Measurements from ENCODE around the gene MMP27. TPM values are rescaled to one million over a fixed set of nuclear protein-coding genes. Genes with fewer than 3 reads are reported as not detected.

MMP27 gene
- total RNA-seq, 4 donors from 2014 or later: not detected

DNA sequence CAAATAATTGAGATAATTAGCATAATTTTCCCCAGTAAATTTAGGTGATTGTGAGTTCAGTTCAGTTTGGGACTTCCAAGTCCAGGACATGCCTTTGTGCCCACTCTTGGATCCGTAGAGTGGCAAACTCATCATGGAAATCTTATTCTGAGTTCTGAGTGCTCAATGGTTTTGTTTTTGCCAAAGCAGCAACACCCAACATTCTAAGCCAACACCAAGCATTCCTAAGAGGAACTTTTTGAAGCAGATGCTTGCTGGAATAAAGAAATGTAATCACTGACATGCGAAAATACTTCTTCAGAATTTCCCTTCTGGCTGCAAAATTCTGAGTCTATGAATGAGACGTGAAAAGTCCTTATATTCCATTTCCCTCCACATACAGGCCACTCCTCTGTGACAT is 10.4 kb downstream of the MMP27 start:
- ATAC-seq (ENCODE audit: low FRiP score) (no peak), DNase-seq (ENCODE audit: low spot score) (no peak)
- TF ChIP-seq, protein P1, sequence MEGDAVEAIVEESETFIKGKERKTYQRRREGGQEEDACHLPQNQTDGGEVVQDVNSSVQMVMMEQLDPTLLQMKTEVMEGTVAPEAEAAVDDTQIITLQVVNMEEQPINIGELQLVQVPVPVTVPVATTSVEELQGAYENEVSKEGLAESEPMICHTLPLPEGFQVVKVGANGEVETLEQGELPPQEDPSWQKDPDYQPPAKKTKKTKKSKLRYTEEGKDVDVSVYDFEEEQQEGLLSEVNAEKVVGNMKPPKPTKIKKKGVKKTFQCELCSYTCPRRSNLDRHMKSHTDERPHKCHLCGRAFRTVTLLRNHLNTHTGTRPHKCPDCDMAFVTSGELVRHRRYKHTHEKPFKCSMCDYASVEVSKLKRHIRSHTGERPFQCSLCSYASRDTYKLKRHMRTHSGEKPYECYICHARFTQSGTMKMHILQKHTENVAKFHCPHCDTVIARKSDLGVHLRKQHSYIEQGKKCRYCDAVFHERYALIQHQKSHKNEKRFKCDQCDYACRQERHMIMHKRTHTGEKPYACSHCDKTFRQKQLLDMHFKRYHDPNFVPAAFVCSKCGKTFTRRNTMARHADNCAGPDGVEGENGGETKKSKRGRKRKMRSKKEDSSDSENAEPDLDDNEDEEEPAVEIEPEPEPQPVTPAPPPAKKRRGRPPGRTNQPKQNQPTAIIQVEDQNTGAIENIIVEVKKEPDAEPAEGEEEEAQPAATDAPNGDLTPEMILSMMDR (IDR thresholded peaks at IDR 0.05): no peak

DNA sequence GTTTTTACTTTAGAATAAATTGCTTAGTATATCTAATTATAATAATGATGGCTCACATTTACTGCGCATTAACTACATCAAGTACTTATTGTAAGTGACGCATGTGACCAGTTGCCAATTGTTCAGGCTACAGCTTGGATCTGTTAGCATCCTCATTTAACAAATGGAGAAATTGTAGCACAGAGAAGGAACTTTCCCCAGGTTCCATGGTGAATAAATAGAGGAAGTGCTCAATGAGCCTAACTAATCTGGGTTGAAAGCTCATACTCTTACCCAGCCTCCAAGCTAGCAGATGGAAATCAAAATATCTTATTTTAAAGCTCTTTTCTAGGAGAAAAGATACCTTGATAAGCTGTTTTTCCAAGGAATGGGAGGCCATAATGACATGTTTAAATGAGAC is 19.8 kb downstream of the MMP27 start:
- ATAC-seq (ENCODE audit: low FRiP score): no peak
- TF ChIP-seq, protein P1 (IDR thresholded peaks at IDR 0.05): no peak

DNA sequence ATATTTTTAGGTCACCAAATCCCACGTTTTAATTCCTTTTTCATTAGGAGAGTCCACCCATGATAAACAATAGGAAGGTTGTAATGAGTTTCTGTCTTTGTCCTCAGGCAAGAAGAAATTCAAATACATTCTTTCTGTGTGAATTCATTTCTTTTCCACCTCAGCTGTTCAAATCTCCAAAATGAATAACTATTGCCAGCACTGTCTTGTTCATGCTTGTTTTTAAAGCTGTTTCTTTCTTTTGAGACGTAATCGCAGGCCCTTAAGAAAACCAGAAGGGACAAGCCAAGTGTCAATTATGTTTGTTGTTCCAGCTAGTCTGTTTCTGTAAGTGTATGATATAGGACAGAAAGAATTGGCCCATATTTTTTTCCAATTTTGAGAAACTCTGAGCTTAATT is 20.2 kb downstream of the MMP27 start:
- TF ChIP-seq, protein P1 (IDR thresholded peaks at IDR 0.05): no peak
- no peak for DNase-seq (ENCODE audit: low spot score)
- ATAC-seq (ENCODE audit: low FRiP score): no peak

More for the DNA sequence above, 19.8 kb downstream of the MMP27 start:
- no peak for DNase-seq (ENCODE audit: low spot score)

DNA sequence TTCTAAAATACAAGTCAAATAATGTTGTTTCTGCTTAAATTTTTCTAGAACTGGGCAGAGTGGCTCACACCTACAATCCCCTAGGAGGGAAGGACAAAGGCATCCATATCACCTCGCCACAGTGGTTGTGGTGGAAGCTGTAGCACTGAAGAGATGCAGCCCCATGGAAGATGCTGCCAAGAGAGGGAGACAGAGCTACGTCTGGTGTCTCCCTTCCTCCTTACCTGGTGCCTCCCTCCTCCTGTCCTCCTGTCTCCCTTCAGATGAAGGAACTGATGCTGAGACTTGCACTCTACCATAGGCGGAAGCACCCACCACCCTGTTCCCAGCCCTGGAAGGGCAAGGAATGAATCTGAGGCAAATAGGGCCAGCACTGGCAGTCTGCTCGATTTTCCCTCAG is 22.3 kb downstream of the MMP27 start:
- ATAC-seq (ENCODE audit: low FRiP score) (peak; percentile 37), DNase-seq (ENCODE audit: low spot score) (no peak)
- TF ChIP-seq, protein P1 (IDR thresholded peaks at IDR 0.05): no peak

DNA sequence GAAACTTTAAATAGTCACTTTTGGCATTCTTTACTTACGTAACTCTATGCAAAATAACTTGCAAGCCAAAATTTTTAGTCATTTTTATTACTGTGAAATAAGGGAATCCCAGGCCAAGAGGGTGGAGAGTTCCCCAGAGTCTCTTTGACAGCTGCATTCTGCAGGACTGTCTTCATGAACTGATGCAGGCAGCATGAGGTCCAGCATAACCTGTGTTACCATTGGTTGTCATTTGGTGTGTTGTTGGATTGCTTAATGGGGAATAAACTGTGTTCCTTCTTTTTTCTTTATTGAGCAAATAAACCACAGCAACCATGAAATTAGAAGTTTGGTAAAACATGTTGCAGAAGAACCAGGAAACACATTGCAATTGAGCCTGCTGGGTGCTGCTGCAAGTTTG is 24.6 kb downstream of the MMP27 start:
- no peak for DNase-seq (ENCODE audit: low spot score)
- ATAC-seq (ENCODE audit: low FRiP score): no peak

DNA sequence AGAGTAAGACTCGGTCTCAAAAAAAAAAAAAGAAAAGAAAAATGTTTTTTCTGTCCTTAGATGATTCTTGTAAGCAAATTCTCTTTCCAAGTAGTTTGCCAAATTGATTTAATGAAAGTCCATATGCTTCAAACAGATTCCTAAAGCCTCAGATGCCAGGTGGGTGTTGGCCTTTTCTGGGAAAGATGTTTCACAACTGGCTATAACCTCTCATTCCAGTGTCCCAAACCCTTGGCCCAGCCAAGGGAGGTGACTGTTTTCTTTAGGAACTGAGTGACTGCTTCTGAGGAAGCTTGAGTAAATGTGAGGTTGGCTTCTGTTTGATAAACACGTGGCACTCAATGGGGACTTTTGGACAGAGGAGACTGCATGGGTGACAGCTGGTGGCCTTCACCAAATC is 27.5 kb downstream of the MMP27 start:
- DNase-seq (ENCODE audit: low spot score): no peak
- no peak for ATAC-seq (ENCODE audit: low FRiP score)
- TF ChIP-seq, protein P1 (IDR thresholded peaks at IDR 0.05): no peak

More for the DNA sequence above, 24.6 kb downstream of the MMP27 start:
- TF ChIP-seq, protein P1 (IDR thresholded peaks at IDR 0.05): no peak

DNA sequence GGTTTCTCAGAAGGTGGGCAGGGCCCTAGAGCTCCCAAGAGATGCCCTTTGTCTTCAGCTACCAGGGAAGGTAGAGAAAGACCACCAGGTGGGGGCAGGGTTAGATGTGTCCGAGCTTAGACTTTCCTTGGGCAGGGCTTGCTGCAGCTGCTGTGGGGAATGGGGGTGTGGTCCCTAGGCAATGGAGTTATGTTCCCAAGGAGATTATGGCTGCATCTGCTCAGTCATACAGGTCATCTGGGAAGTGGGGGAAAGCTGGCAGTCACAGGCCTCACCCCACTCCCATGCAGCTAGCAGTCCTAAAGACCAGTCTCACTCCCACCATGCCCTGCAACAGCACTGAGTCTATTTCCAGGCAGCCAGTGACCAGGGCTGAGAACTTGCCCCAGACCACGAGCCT is 29.5 kb downstream of the MMP27 start:
- ATAC-seq (ENCODE audit: low FRiP score) (no peak), DNase-seq (ENCODE audit: low spot score) (no peak)
- TF ChIP-seq, protein P1 (IDR thresholded peaks at IDR 0.05): no peak

All from omental fat pad (tissue), 4 donors.